GM12891 (cell line): ENCODE measurements around the gene P4HA2.

Experiments used
- PAX5 ChIP-seq: IDR thresholded peaks from 2 replicates; pipeline ENCODE4 v1.6.1; 2011; ENCODE audit warnings: low read length, moderate library complexity, mild to moderate bottlenecking; ENCODE audit not compliant: insufficient read depth, severe bottlenecking
- POLR2A ChIP-seq: IDR thresholded peaks from 2 replicates; pipeline ENCODE4 v1.6.1; 2011; ENCODE audit warnings: low read depth, low read length, control low read depth
- POLR2AphosphoS5 ChIP-seq: IDR thresholded peaks from 2 replicates; pipeline ENCODE4 v1.6.1; 2011; ENCODE audit warnings: low read depth, low read length, control low read depth
- POU2F2 ChIP-seq: IDR thresholded peaks from 2 replicates; pipeline ENCODE4 v1.6.1; 2011; ENCODE audit warnings: low read depth, mild to moderate bottlenecking, control low read depth, low read length, moderate library complexity
- SPI1 ChIP-seq: IDR thresholded peaks from 2 replicates; pipeline ENCODE4 v1.6.1; 2011; ENCODE audit warnings: low read depth, low read length, control low read depth
- TAF1 ChIP-seq: IDR thresholded peaks from 2 replicates; pipeline ENCODE4 v1.6.1; 2011; ENCODE audit warnings: low read depth, low read length, control low read depth

DNA sequence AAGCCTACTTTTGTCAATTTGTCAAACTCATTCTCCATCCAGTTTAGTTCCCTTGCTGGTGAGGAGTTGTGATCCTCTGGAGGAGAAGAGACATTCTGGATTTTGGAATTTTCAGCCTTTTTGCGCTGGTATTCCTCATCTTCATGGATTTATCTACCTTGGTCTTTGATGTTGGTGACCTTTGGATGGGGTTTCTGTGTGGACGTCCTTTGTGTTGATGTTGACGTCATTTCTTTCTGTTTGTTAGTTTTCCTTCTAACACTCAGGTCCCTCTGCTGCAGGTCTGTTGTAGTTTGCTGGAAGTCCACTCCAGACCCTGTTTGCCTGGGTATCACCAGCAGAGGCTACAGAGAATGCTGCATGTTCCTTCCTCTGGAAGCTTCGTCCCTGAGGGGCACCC is 71.2 kb downstream of the P4HA2 start:
- TF ChIP-seq POLR2AphosphoS5: no peak
- TF ChIP-seq POLR2A: no peak
- TF ChIP-seq SPI1: no peak
- no peak for TF ChIP-seq POU2F2
- no peak for TF ChIP-seq PAX5
- no peak for TF ChIP-seq TAF1
